NCI-H82 treated with DMSO at 0.1 percent for 48 hours (cell line): ENCODE measurements around the gene HNRNPH2.

Experiments used
- DNase-seq: peaks from one replicate; lab custom pipeline; 2025; ENCODE audit not compliant: unreplicated experiment; lab: John Stamatoyannopoulos, UW

The HNRNPH2 gene

GRCh38 chrX:101452056-101452455 is 44.0 kb downstream of the HNRNPH2 start:
- no peak for DNase-seq

- no peak for DNase-seq
These were observed 52.6 kb downstream of the HNRNPH2 start for GRCh38 chrX:101460669-101461068.

GRCh38 chrX:101462892-101463291 is 54.9 kb downstream of the HNRNPH2 start:
- peak; percentile 1 for DNase-seq
